Caco-2 (cell line): ENCODE results near the gene SLC6A6. TPM values are rescaled to one million over a fixed set of nuclear protein-coding genes. Genes with fewer than 3 reads are reported as not detected.

ENCODE experiments used
- BruUV-seq: library from RNA; stranded (reverse); fragments of 400-500 nt; replicated peaks from 2 replicates; lab custom pipeline; 2021; lab: Mats Ljungman, UMichigan
- CTCF ChIA-PET: fragments of 300-600 bp; sonication (Branson Sonifier 250); formaldehyde crosslinking; loops from one replicate; lab custom pipeline; 2022; ENCODE audit warnings: antibody characterized with exemption; lab: Charles Lee
- POLR2A ChIA-PET: fragments of 300-600 bp; sonication (Branson Sonifier 250); formaldehyde crosslinking; loops from one replicate; lab custom pipeline; 2022; ENCODE audit warnings: antibody characterized with exemption; lab: Charles Lee
- DNase-seq, 2 experiments: peaks; one replicate each; pipeline versions ENCODE4 v3.0.0 to v3.0.0-alpha.2; 2020 to 2022
- H3K27me3 ChIP-seq: replicated peaks from 2 replicates; pipeline ENCODE4 v1.6.0; 2011; ENCODE audit warnings: low read length; ENCODE audit not compliant: control insufficient read depth, insufficient read depth
- H3K36me3 ChIP-seq: 2 replicates; pipeline ENCODE4 v1.5.1; 2011; ENCODE audit warnings: low read length; ENCODE audit not compliant: control insufficient read depth, insufficient read depth
- H3K4me1 ChIP-seq: fragments of 250-450 bp; sonication (Bioruptor Pico); 2 replicates; pipeline ENCODE4 v1.5.1; 2020; ENCODE audit warnings: mild to moderate bottlenecking
- H3K4me3 ChIP-seq: 2 replicates; pipeline ENCODE4 v1.5.1; 2011; ENCODE audit warnings: low read depth, mild to moderate bottlenecking, control low read depth, low read length
- H3K9me3 ChIP-seq: fragments of 250-450 bp; sonication (Bioruptor Pico); 2 replicates; pipeline ENCODE4 v1.5.1; 2020; ENCODE audit warnings: mild to moderate bottlenecking, moderate library complexity
- H3K27ac Mint-ChIP-seq: one replicate; pipeline ENCODE4 v1.8.0; 2022; ENCODE audit warnings: mixed read lengths; ENCODE audit not compliant: unreplicated experiment
- H3K27me3 Mint-ChIP-seq: one replicate; pipeline ENCODE4 v1.8.0; 2022; ENCODE audit warnings: mixed read lengths; ENCODE audit not compliant: insufficient read depth, unreplicated experiment
- H3K36me3 Mint-ChIP-seq: one replicate; pipeline ENCODE4 v1.8.0; 2022; ENCODE audit warnings: mild to moderate bottlenecking, mixed read lengths; ENCODE audit not compliant: insufficient read depth, unreplicated experiment
- H3K4me1 Mint-ChIP-seq: one replicate; pipeline ENCODE4 v1.8.0; 2022; ENCODE audit warnings: low read depth, mixed read lengths; ENCODE audit not compliant: unreplicated experiment
- H3K4me3 Mint-ChIP-seq: one replicate; pipeline ENCODE4 v1.8.0; 2022; ENCODE audit warnings: mild to moderate bottlenecking, moderate library complexity, mixed read lengths; ENCODE audit not compliant: unreplicated experiment
- H3K9me3 Mint-ChIP-seq: one replicate; pipeline ENCODE4 v1.8.0; 2022; ENCODE audit warnings: mixed read lengths; ENCODE audit not compliant: unreplicated experiment
- CTCF ChIP-seq, 2 experiments: fragments of 200-600 bp in 1 of 2; IDR thresholded peaks; 1 replicate in 1 of 2; 2 replicates in 1 of 2; pipeline versions ENCODE4 v1.5.1 to v1.8.0; 2011 to 2022; ENCODE audit warnings: antibody characterized with exemption in 1 of 2, control low read depth in 1 of 2, inconsistent platforms in 1 of 2, low read depth in 1 of 2, low read length in 1 of 2, mild to moderate bottlenecking in 1 of 2, moderate library complexity in 1 of 2; ENCODE audit not compliant: insufficient read depth in 1 of 2, severe bottlenecking in 1 of 2, unreplicated experiment in 1 of 2
- intact Hi-C: fragments of 100-400 bp; cut with micrococcal nuclease; formaldehyde crosslinking; loops from one replicate; pipeline ENCODE4 v1.10.0; 2022; ENCODE audit not compliant: unreplicated experiment
- total RNA-seq: library from RNA; stranded (reverse); gene quantifications from 2 replicates; pipeline ENCODE4 v1.2.3, GENCODE V29; 2022

The SLC6A6 gene
- total RNA-seq, 1 experiment from 2014 or later = 49.6 TPM

GRCh38 chr3:14481018-14481645 is 78.7 kb downstream of the SLC6A6 start:
- Mint-ChIP-seq H3K27ac (peak overlapping the region; percentile 13), H3K4me1 (no peaks in the 10 kb centered on the region), H3K36me3 (peaks cover 58% of the 10 kb centered on the region), H3K9me3 (no peaks in the 10 kb centered on the region), H3K27me3 (no peaks in the 10 kb centered on the region), H3K4me3 (no peak overlapping the region)
- Histone ChIP-seq H3K9me3 (no peaks in the 10 kb centered on the region), H3K27me3 (no peaks in the 10 kb centered on the region), H3K4me1 (peaks cover 13% of the 10 kb centered on the region), H3K4me3 (no peak overlapping the region), H3K36me3 (peaks cover 3% of the 10 kb centered on the region)
- BruUV-seq = no TSS peak
- no peak for DNase-seq
- ChIA-PET CTCF (interaction anchor here (0.6 to 0.9 kb wide), 2 partner anchors 278 to 279 kb away, joined by 3 to 4 read pairs; no protein-coding TSS in a partner anchor), POLR2A (no interaction called here)
- no peak for TF ChIP-seq CTCF (IDR thresholded peaks at IDR 0.05; ENCODE audit: insufficient read depth in 1 of 2, low read depth in 1 of 2, low read length in 1 of 2, severe bottlenecking in 1 of 2, unreplicated experiment in 1 of 2)
- intact Hi-C loops = no loop called here

GRCh38 chr3:14481646-14482036 is 79.2 kb downstream of the SLC6A6 start:
- TF ChIP-seq CTCF (IDR thresholded peaks at IDR 0.05; ENCODE audit: insufficient read depth in 1 of 2, low read depth in 1 of 2, low read length in 1 of 2, severe bottlenecking in 1 of 2, unreplicated experiment in 1 of 2) = no peak
- H3K4me3 Mint-ChIP-seq = no peak overlapping the region
- intact Hi-C loops = no loop called here
- H3K9me3 Mint-ChIP-seq = no peaks in the 10 kb centered on the region
- BruUV-seq = no TSS peak
- H3K27me3 Mint-ChIP-seq = no peaks in the 10 kb centered on the region
- H3K4me1 ChIP-seq = peaks cover 13% of the 10 kb centered on the region
- H3K27me3 ChIP-seq = no peaks in the 10 kb centered on the region
- DNase-seq = no peak
- H3K4me3 ChIP-seq = no peak overlapping the region
- H3K9me3 ChIP-seq = no peaks in the 10 kb centered on the region
- peaks cover 1% of the 10 kb centered on the region for H3K36me3 ChIP-seq
- CTCF ChIA-PET = interaction anchor here (0.6 to 0.9 kb wide), 2 partner anchors 278 to 279 kb away, joined by 3 to 4 read pairs; no protein-coding TSS in a partner anchor
- POLR2A ChIA-PET = no interaction called here
- peaks cover 58% of the 10 kb centered on the region for H3K36me3 Mint-ChIP-seq
- H3K4me1 Mint-ChIP-seq = no peaks in the 10 kb centered on the region
- no peak overlapping the region for H3K27ac Mint-ChIP-seq

- Mint-ChIP-seq H3K27ac (no peak overlapping the region), H3K9me3 (no peaks in the 10 kb centered on the region), H3K36me3 (peaks cover 60% of the 10 kb centered on the region), H3K4me1 (no peaks in the 10 kb centered on the region), H3K4me3 (no peak overlapping the region), H3K27me3 (no peaks in the 10 kb centered on the region)
- TF ChIP-seq CTCF (IDR thresholded peaks at IDR 0.05; ENCODE audit: insufficient read depth in 1 of 2, low read depth in 1 of 2, low read length in 1 of 2, severe bottlenecking in 1 of 2, unreplicated experiment in 1 of 2) = no peak
- Histone ChIP-seq H3K36me3 (peaks cover 1% of the 10 kb centered on the region; the same call in 1 of the 2 replicates), H3K9me3 (no peaks in the 10 kb centered on the region), H3K27me3 (no peaks in the 10 kb centered on the region), H3K4me1 (peaks cover 13% of the 10 kb centered on the region), H3K4me3 (no peak overlapping the region)
- POLR2A ChIA-PET = no interaction called here
- DNase-seq = no peak
- CTCF ChIA-PET = interaction anchor here (0.6 kb wide), 1 partner anchor 52 kb away, joined by 5 read pairs; no protein-coding TSS in a partner anchor
- BruUV-seq = no TSS peak
- intact Hi-C loops = no loop called here
These were observed 79.9 kb downstream of the SLC6A6 start for GRCh38 chr3:14482271-14482721.
